GM12865 (cell line): ENCODE results near the gene WWP2.
"Not testable (repeated sequence)": the region's sequence is repeated elsewhere in the genome, so short reads cannot be mapped to it uniquely, and the experiment has no call there.

Source experiments
- DNase-seq: peaks from one replicate; pipeline ENCODE4 v3.0.0; 2010; ENCODE audit warnings: low read depth
- H3K4me3 ChIP-seq: 2 replicates; pipeline ENCODE4 v1.5.1; 2011; ENCODE audit warnings: mild to moderate bottlenecking, low read depth, low read length, control low read depth
- CTCF ChIP-seq: IDR thresholded peaks from 2 replicates; pipeline ENCODE4 v1.5.1; 2011; ENCODE audit warnings: low read length, control low read depth, low read depth, inconsistent platforms; ENCODE audit not compliant: insufficient read depth; ENCODE audit errors: missing control alignments

WWP2 gene

GRCh38 chr16:69747115-69747514, 15.0 kb upstream of the WWP2 start:
- no peak for TF ChIP-seq CTCF
- DNase-seq, result no peak
- H3K4me3 ChIP-seq, result no peak overlapping the region

- H3K4me3 ChIP-seq, result no peak overlapping the region
- TF ChIP-seq CTCF, result no peak
- no peak for DNase-seq
Observed at GRCh38 chr16:69748694-69749345, 13.3 kb upstream of the WWP2 start.

GRCh38 chr16:69754143-69754468, 8.0 kb upstream of the WWP2 start:
- no peak for TF ChIP-seq CTCF
- no peak for DNase-seq
- peak overlapping the region; percentile 96 for H3K4me3 ChIP-seq

- peak; percentile 99 for TF ChIP-seq CTCF
- peak within 1 kb of the TSS; percentile 96 for H3K4me3 ChIP-seq
- DNase-seq, result peak; percentile 99
Observed at GRCh38 chr16:69754469-69755310, 7.4 kb upstream of the WWP2 start, which contains the start of gene NOB1. Gene NOB1, minus strand, starts transcription at chr16:69754926. Its CDS starts 16 bp downstream, at chr16:69754910.

- no peak for DNase-seq
- no peak for TF ChIP-seq CTCF
- no peak overlapping the region for H3K4me3 ChIP-seq
Observed at GRCh38 chr16:69756705-69757104, 5.4 kb upstream of the WWP2 start.

GRCh38 chr16:69757375-69757774, 4.8 kb upstream of the WWP2 start:
- not testable (repeated sequence) for H3K4me3 ChIP-seq, DNase-seq

GRCh38 chr16:69762814-69763598, 874 bp downstream of the WWP2 start:
- DNase-seq, result peak; percentile 48
- TF ChIP-seq CTCF, result no peak
- H3K4me3 ChIP-seq, result peak overlapping the region; percentile 97
